GM12874 (cell line): ENCODE data around the gene PXDC1.

Experiments used
- CTCF ChIP-seq: IDR thresholded peaks from 2 replicates; pipeline ENCODE4 v1.5.1; 2011; ENCODE audit warnings: low read depth, mild to moderate bottlenecking, control low read depth, low read length, moderate library complexity; ENCODE audit not compliant: insufficient read depth

PXDC1 gene

GRCh38 chr6:3683331-3683730, 68.2 kb downstream of the PXDC1 start:
- no peak for TF ChIP-seq CTCF

DNA sequence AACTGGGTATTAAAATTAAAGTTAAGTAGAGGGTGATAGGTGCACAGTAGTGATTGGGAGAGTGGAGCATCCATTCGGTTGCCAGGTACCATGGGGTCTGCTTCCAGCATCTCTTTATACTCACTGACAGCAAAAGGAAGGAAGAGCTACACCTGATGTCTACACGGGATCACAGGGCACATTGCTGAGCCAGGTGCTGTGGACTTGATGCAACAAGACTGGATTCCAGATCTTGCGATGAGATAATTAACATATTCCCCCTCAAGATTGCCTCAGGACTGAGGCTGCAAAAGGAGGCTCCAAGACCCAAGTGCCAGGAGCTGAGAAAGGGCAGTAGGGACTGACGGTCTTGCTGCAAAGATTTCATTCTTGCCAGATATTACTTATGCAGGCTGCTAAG, 72.6 kb downstream of the PXDC1 start:
- TF ChIP-seq CTCF, result no peak
